Sigmoid colon (tissue), 3 donors: ENCODE measurements around the gene TLL2.

Experiments
- POLR2A ChIP-seq, 2 donors: fragments of 450-650 bp; IDR thresholded peaks; one replicate each; pipeline ENCODE4 v1.6.1; 2016; ENCODE audit warnings: antibody characterized with exemption in 2 of 2, mild to moderate bottlenecking in 2 of 2, moderate library complexity in 2 of 2
- TF ChIP-seq, protein P1 (sequence below), 4 experiments: fragments of 450-650 bp in 3 of 4; fragments of 200-600 bp in 1 of 4; IDR thresholded peaks; one replicate each; pipeline ENCODE4 v1.5.1; 2016 to 2019; ENCODE audit warnings: antibody characterized with exemption in 4 of 4, mild to moderate bottlenecking in 3 of 4, moderate library complexity in 2 of 4

DNA sequence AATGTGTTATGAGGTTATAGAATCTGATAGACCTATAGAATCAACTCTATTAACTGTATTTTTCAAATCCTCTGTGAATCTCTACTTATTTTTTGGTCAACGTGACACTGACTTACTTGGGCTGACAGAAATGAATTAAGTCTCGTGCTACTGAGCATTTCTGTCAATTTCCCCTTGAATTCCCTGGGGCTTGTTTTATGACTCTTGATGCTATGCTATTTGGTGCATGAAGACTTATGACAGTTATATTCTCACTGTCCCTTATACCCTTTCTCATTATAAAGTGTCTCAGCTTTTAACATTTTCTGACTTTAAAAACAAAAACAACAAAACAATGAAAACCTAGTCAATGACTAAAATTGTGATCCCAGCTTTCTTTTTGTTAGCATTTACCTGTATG is 86.4 kb downstream of the TLL2 start:
- TF ChIP-seq POLR2A (IDR thresholded peaks at IDR 0.05) = no peak
- TF ChIP-seq, protein P1, sequence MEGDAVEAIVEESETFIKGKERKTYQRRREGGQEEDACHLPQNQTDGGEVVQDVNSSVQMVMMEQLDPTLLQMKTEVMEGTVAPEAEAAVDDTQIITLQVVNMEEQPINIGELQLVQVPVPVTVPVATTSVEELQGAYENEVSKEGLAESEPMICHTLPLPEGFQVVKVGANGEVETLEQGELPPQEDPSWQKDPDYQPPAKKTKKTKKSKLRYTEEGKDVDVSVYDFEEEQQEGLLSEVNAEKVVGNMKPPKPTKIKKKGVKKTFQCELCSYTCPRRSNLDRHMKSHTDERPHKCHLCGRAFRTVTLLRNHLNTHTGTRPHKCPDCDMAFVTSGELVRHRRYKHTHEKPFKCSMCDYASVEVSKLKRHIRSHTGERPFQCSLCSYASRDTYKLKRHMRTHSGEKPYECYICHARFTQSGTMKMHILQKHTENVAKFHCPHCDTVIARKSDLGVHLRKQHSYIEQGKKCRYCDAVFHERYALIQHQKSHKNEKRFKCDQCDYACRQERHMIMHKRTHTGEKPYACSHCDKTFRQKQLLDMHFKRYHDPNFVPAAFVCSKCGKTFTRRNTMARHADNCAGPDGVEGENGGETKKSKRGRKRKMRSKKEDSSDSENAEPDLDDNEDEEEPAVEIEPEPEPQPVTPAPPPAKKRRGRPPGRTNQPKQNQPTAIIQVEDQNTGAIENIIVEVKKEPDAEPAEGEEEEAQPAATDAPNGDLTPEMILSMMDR (IDR thresholded peaks at IDR 0.05) = no peak
